ENCODE measurements around the gene PPP1R18. TPM values are rescaled to one million over a fixed set of nuclear protein-coding genes. Genes with fewer than 3 reads are reported as not detected.

PPP1R18 gene
- total and polyA plus RNA-seq, 5 donors from 2014 or later: 110 to 164 (median 123) TPM

GRCh38 chr6:30644769-30645168, 41.7 kb downstream of the PPP1R18 start:
- ATAC-seq (ENCODE audit: low read depth in 2 of 2) (no peak), DNase-seq (no peak)
- H3K27me3 ChIP-seq (ENCODE audit: control insufficient read depth, insufficient read depth, low read length): no peaks in the 10 kb centered on the region
- H3K36me3 ChIP-seq (ENCODE audit: control insufficient read depth, insufficient read depth, low read length): peaks cover 3% of the 10 kb centered on the region
- peaks cover 12 to 37% (median 20%) of the 10 kb centered on the region in 4 donors for H3K4me1 Mint-ChIP-seq
- H3K4me1 ChIP-seq (ENCODE audit: control insufficient read depth, insufficient read depth, low read length, poor library complexity, severe bottlenecking): peaks cover 13% of the 10 kb centered on the region
- no peak overlapping the region for H3K4me3 ChIP-seq (ENCODE audit: low read depth, low read length)
- peak overlapping the region in 2 of 4 donors; percentile 3 to 11 for H3K4me3 Mint-ChIP-seq
- H3K27me3 Mint-ChIP-seq: no peaks in the 10 kb centered on the region
- H3K27ac ChIP-seq (ENCODE audit: insufficient read depth, low read length, poor library complexity, severe bottlenecking): no peak overlapping the region
- H3K36me3 Mint-ChIP-seq: peaks cover 17% of the 10 kb centered on the region
- H3K9me3 Mint-ChIP-seq: no peaks in the 10 kb centered on the region
- no peaks in the 10 kb centered on the region for H3K9me3 ChIP-seq (ENCODE audit: control insufficient read depth in 2 of 2, low read length in 2 of 2)
- peak overlapping the region in 1 of 3 donors; percentile 64 for H3K27ac Mint-ChIP-seq

GRCh38 chr6:30643656-30644055, 42.8 kb downstream of the PPP1R18 start:
- Histone ChIP-seq H3K27me3 (ENCODE audit: control insufficient read depth, insufficient read depth, low read length) (no peaks in the 10 kb centered on the region), H3K9me3 (ENCODE audit: control insufficient read depth in 2 of 2, low read length in 2 of 2) (no peaks in the 10 kb centered on the region), H3K36me3 (ENCODE audit: control insufficient read depth, insufficient read depth, low read length) (peaks cover 3% of the 10 kb centered on the region), H3K4me1 (ENCODE audit: control insufficient read depth, insufficient read depth, low read length, poor library complexity, severe bottlenecking) (peaks cover 13% of the 10 kb centered on the region), H3K4me3 (ENCODE audit: low read depth, low read length) (no peak overlapping the region), H3K27ac (ENCODE audit: insufficient read depth, low read length, poor library complexity, severe bottlenecking) (no peak overlapping the region)
- H3K4me3 Mint-ChIP-seq: no peak overlapping the region
- H3K27ac Mint-ChIP-seq: no peak overlapping the region
- no peak for DNase-seq
- H3K9me3 Mint-ChIP-seq: no peaks in the 10 kb centered on the region
- H3K4me1 Mint-ChIP-seq: peaks cover 12 to 36% (median 20%) of the 10 kb centered on the region in 4 donors
- ATAC-seq (ENCODE audit: low read depth in 2 of 2): no peak
- H3K27me3 Mint-ChIP-seq: no peaks in the 10 kb centered on the region
- peaks cover 17% of the 10 kb centered on the region for H3K36me3 Mint-ChIP-seq

- H3K9me3 Mint-ChIP-seq: no peaks in the 10 kb centered on the region
- H3K27ac ChIP-seq (ENCODE audit: insufficient read depth, low read length, poor library complexity, severe bottlenecking): no peak overlapping the region
- peak overlapping the region in 1 of 4 donors; percentile 58 for H3K4me3 Mint-ChIP-seq
- no peaks in the 10 kb centered on the region for H3K4me1 ChIP-seq (ENCODE audit: control insufficient read depth, insufficient read depth, low read length, poor library complexity, severe bottlenecking)
- H3K4me3 ChIP-seq (ENCODE audit: low read depth, low read length): no peak overlapping the region
- no peaks in the 10 kb centered on the region for H3K9me3 ChIP-seq (ENCODE audit: control insufficient read depth in 2 of 2, low read length in 2 of 2)
- no peaks in the 10 kb centered on the region for H3K27me3 Mint-ChIP-seq
- ATAC-seq (ENCODE audit: low read depth in 2 of 2) (peak in 1 of 2 donors; percentile 39), DNase-seq (peak in 1 of 3 donors; percentile 25)
- H3K36me3 Mint-ChIP-seq: peaks cover 16% of the 10 kb centered on the region
- H3K4me1 Mint-ChIP-seq: peaks cover 6 to 20% (median 9%) of the 10 kb centered on the region in 4 donors
- H3K36me3 ChIP-seq (ENCODE audit: control insufficient read depth, insufficient read depth, low read length): peaks cover 3% of the 10 kb centered on the region
- peak overlapping the region in 1 of 3 donors; percentile 74 for H3K27ac Mint-ChIP-seq
- H3K27me3 ChIP-seq (ENCODE audit: control insufficient read depth, insufficient read depth, low read length): no peaks in the 10 kb centered on the region
These were observed 45.4 kb downstream of the PPP1R18 start for GRCh38 chr6:30641048-30641447.

GRCh38 chr6:30640481-30640880, 46.0 kb downstream of the PPP1R18 start:
- H3K4me3 ChIP-seq (ENCODE audit: low read depth, low read length): no peak overlapping the region
- no peaks in the 10 kb centered on the region for H3K27me3 ChIP-seq (ENCODE audit: control insufficient read depth, insufficient read depth, low read length)
- peaks cover 3% of the 10 kb centered on the region for H3K36me3 ChIP-seq (ENCODE audit: control insufficient read depth, insufficient read depth, low read length)
- Mint-ChIP-seq H3K36me3 (peaks cover 17% of the 10 kb centered on the region), H3K9me3 (no peaks in the 10 kb centered on the region), H3K27me3 (no peaks in the 10 kb centered on the region), H3K4me3 (peak overlapping the region in 1 of 4 donors; percentile 58), H3K4me1 (peaks cover 2 to 15% (median 6%) of the 10 kb centered on the region in 4 donors), H3K27ac (no peak overlapping the region)
- DNase-seq (peak in 1 of 3 donors; percentile 32), ATAC-seq (ENCODE audit: low read depth in 2 of 2) (no peak)
- no peaks in the 10 kb centered on the region for H3K4me1 ChIP-seq (ENCODE audit: control insufficient read depth, insufficient read depth, low read length, poor library complexity, severe bottlenecking)
- no peak overlapping the region for H3K27ac ChIP-seq (ENCODE audit: insufficient read depth, low read length, poor library complexity, severe bottlenecking)
- H3K9me3 ChIP-seq (ENCODE audit: control insufficient read depth in 2 of 2, low read length in 2 of 2): no peaks in the 10 kb centered on the region

GRCh38 chr6:30635834-30636233, 50.6 kb downstream of the PPP1R18 start:
- Mint-ChIP-seq H3K27me3 (no peaks in the 10 kb centered on the region), H3K4me3 (no peak overlapping the region), H3K4me1 (peaks cover 0 to 4% (median 1%) of the 10 kb centered on the region in 4 donors), H3K27ac (peak overlapping the region in 2 of 3 donors; percentile 52 to 92), H3K9me3 (no peaks in the 10 kb centered on the region), H3K36me3 (peaks cover 29% of the 10 kb centered on the region)
- Histone ChIP-seq H3K4me1 (ENCODE audit: control insufficient read depth, insufficient read depth, low read length, poor library complexity, severe bottlenecking) (no peaks in the 10 kb centered on the region), H3K27ac (ENCODE audit: insufficient read depth, low read length, poor library complexity, severe bottlenecking) (no peak overlapping the region), H3K27me3 (ENCODE audit: control insufficient read depth, insufficient read depth, low read length) (no peaks in the 10 kb centered on the region), H3K4me3 (ENCODE audit: low read depth, low read length) (no peak overlapping the region), H3K36me3 (ENCODE audit: control insufficient read depth, insufficient read depth, low read length) (peaks cover 3% of the 10 kb centered on the region), H3K9me3 (ENCODE audit: control insufficient read depth in 2 of 2, low read length in 2 of 2) (no peaks in the 10 kb centered on the region)
- DNase-seq (no peak), ATAC-seq (ENCODE audit: low read depth in 2 of 2) (no peak)

GRCh38 chr6:30626484-30627366, 59.7 kb downstream of the PPP1R18 start, which contains the start of gene ATAT1:
Gene ATAT1 (plus strand): TSS chr6:30626874.
- ATAC-seq (ENCODE audit: low read depth in 2 of 2): peak; percentile 97
- H3K36me3 Mint-ChIP-seq: peaks cover 16% of the 10 kb centered on the region

More at GRCh38 chr6:30626484-30627366, 59.7 kb downstream of the PPP1R18 start, which contains the start of gene ATAT1:
- peaks cover 6 to 29% (median 15%) of the 10 kb centered on the region in 4 donors for H3K4me1 Mint-ChIP-seq
- H3K27ac ChIP-seq (ENCODE audit: insufficient read depth, low read length, poor library complexity, severe bottlenecking): peak within 1 kb of the TSS; percentile 90
- H3K4me1 ChIP-seq (ENCODE audit: control insufficient read depth, insufficient read depth, low read length, poor library complexity, severe bottlenecking): peaks cover 17% of the 10 kb centered on the region
- H3K27me3 ChIP-seq (ENCODE audit: control insufficient read depth, insufficient read depth, low read length): no peaks in the 10 kb centered on the region
- peak within 1 kb of the TSS; percentile 91 to 92 (median 91) for H3K4me3 Mint-ChIP-seq
- no peaks in the 10 kb centered on the region for H3K9me3 Mint-ChIP-seq
- peak; percentile 87 to 89 (median 88) for DNase-seq
- H3K4me3 ChIP-seq (ENCODE audit: low read depth, low read length): peak within 1 kb of the TSS; percentile 65
- no peaks in the 10 kb centered on the region for H3K9me3 ChIP-seq (ENCODE audit: control insufficient read depth in 2 of 2, low read length in 2 of 2)
- H3K27ac Mint-ChIP-seq: peak within 1 kb of the TSS; percentile 92 to 98 (median 97)
- peaks cover 37% of the 10 kb centered on the region for H3K36me3 ChIP-seq (ENCODE audit: control insufficient read depth, insufficient read depth, low read length)
- no peaks in the 10 kb centered on the region for H3K27me3 Mint-ChIP-seq

Measured in CD4-positive, CD25-positive, alpha-beta regulatory T cell (primary cell).